ENCODE data around the gene ENDOG.
"Not testable (repeated sequence)": the region's sequence is repeated elsewhere in the genome, so short reads cannot be mapped to it uniquely, and the experiment has no call there.

ENDOG gene

GRCh38 chr9:128843171-128843570 lies 24.9 kb downstream of the ENDOG start:
- H3K27ac ChIP-seq (replicated peaks; ENCODE audit: low read length); H3K18ac ChIP-seq (ENCODE audit: low read length); H2BK15ac ChIP-seq (ENCODE audit: low read length); H3K79me1 ChIP-seq (ENCODE audit: low read depth, low read length); H2AK5ac ChIP-seq (ENCODE audit: low read depth, low read length); H3K9ac ChIP-seq (ENCODE audit: low read depth, low read length, poor library complexity); H3K4me2 ChIP-seq (ENCODE audit: insufficient read depth, low read length, poor library complexity, severe bottlenecking); DNase-seq (ENCODE audit: low spot score); H3K9me3 ChIP-seq (replicated peaks in 1 of 2; ENCODE audit: control insufficient read depth in 2 of 2, insufficient read depth in 1 of 2, low read depth in 1 of 2, low read length in 2 of 2); H4K8ac ChIP-seq (ENCODE audit: low read depth, low read length); H3K27me3 ChIP-seq (ENCODE audit: control insufficient read depth in 3 of 3, insufficient read depth in 3 of 3, low read depth in 1 of 3, low read length in 3 of 3); H3K4ac ChIP-seq (ENCODE audit: low read length); H3K23ac ChIP-seq (ENCODE audit: low read depth, low read length, poor library complexity); H3K14ac ChIP-seq (ENCODE audit: low read length); H2BK120ac ChIP-seq (ENCODE audit: low read depth, low read length); H2BK12ac ChIP-seq (ENCODE audit: low read length); H3K4me3 ChIP-seq (ENCODE audit: low read length in 2 of 2); H3K4me1 ChIP-seq (ENCODE audit: control insufficient read depth in 2 of 2, insufficient read depth in 1 of 2, low read depth in 1 of 2, low read length in 2 of 2); H2AFZ ChIP-seq (ENCODE audit: low read length); H2BK5ac ChIP-seq (ENCODE audit: low read length); H4K91ac ChIP-seq (ENCODE audit: low read depth, low read length, poor library complexity): not testable (repeated sequence)
- no CpG with 5 or more reads among the region's 7 CpGs for WGBS, 2 donors (ENCODE audit: extremely low coverage in 2 of 2, insufficient read length in 2 of 2, insufficient replicate concordance in 1 of 2)
- peaks cover 5 to 11% of the 10 kb centered on the region in 2 donors for H3K36me3 ChIP-seq (replicated peaks in 1 of 2; ENCODE audit: control insufficient read depth in 2 of 2, insufficient read depth in 2 of 2, low read length in 2 of 2)

DNA sequence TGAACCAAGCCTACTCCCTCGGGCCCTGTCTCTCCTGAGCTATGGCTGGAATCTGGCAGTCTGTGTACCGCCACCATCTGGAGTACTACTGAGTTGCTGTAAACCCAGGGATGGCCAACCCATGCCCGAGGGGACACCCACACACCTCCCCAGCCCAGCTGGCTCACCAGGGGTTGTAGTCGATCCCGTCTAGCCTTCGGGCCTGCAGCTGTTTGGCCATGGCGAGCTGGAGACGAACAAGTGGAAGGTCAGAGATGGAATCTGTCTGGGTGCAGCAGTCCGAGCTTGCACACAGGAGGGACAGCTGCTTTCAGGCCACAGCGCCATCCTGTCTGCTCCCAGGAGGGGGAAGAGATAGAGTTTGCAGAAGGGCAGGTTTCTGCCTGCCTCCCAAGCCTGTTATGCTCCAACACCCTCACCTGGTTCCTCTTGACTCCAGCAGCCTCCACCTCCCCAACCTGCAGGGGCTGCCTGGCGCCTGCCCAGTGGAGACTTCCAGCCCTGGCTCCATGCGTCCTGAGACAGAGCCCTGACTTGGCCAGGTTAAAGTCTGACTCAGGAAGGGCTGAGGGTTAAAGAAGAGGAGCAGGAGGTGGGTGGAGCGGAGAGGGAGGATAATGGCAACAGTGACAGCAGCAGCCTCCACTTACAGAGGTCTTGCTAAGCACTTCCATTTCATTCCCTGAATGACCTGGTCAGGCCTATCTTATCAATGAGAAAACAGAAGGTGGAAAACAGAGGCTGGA lies 27.1 kb downstream of the ENDOG start:
- DNase-seq (ENCODE audit: low spot score) = no peak
- no peak overlapping the region for H4K8ac ChIP-seq (ENCODE audit: low read depth, low read length)
- no CpG with 5 or more reads among the region's 13 CpGs for WGBS, 2 donors (ENCODE audit: extremely low coverage in 2 of 2, insufficient read length in 2 of 2, insufficient replicate concordance in 1 of 2)

DNA sequence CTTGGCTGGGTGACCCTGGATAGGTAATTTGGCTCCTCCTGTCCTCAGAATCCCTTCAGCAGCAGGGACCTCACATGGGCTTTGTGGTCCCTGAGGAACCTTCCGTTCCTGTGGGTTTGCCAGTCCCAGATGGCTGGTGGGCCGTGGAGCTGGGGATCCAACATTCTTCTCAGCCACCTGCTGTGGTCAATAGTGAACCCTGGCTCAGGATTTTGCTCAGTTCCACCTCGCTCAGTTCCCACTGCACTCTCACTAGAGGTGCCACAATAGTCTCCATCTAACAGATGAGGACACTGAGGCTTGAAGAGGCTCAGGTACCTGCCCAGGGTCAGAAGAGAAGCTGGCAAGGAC lies 28.4 kb downstream of the ENDOG start:
- Histone ChIP-seq H3K27ac (replicated peaks; ENCODE audit: low read length) (no peak overlapping the region), H3K9me3 (replicated peaks in 1 of 2; ENCODE audit: control insufficient read depth in 2 of 2, insufficient read depth in 1 of 2, low read depth in 1 of 2, low read length in 2 of 2) (peaks cover 0 to 3% of the 10 kb centered on the region in 2 donors), H2AK5ac (ENCODE audit: low read depth, low read length) (no peak overlapping the region), H2AFZ (ENCODE audit: low read length) (no peak overlapping the region), H4K8ac (ENCODE audit: low read depth, low read length) (no peak overlapping the region), H3K18ac (ENCODE audit: low read length) (no peak overlapping the region), H3K4ac (ENCODE audit: low read length) (no peak overlapping the region), H3K79me1 (ENCODE audit: low read depth, low read length) (peaks cover 4% of the 10 kb centered on the region), H3K4me2 (ENCODE audit: insufficient read depth, low read length, poor library complexity, severe bottlenecking) (no peak overlapping the region), H3K14ac (ENCODE audit: low read length) (peak overlapping the region; percentile 56), H3K9ac (ENCODE audit: low read depth, low read length, poor library complexity) (no peak overlapping the region), H3K36me3 (replicated peaks in 1 of 2; ENCODE audit: control insufficient read depth in 2 of 2, insufficient read depth in 2 of 2, low read length in 2 of 2) (peaks cover 5 to 6% of the 10 kb centered on the region in 2 donors), H2BK120ac (ENCODE audit: low read depth, low read length) (no peak overlapping the region), H4K91ac (ENCODE audit: low read depth, low read length, poor library complexity) (no peak overlapping the region), H2BK15ac (ENCODE audit: low read length) (no peak overlapping the region), H3K4me1 (ENCODE audit: control insufficient read depth in 2 of 2, insufficient read depth in 1 of 2, low read depth in 1 of 2, low read length in 2 of 2) (no peaks in the 10 kb centered on the region), H2BK12ac (ENCODE audit: low read length) (peak overlapping the region; percentile 22), H3K4me3 (ENCODE audit: low read length in 2 of 2) (no peak overlapping the region), H3K23ac (ENCODE audit: low read depth, low read length, poor library complexity) (no peak overlapping the region), H2BK5ac (ENCODE audit: low read length) (no peak overlapping the region), H3K27me3 (ENCODE audit: control insufficient read depth in 3 of 3, insufficient read depth in 3 of 3, low read depth in 1 of 3, low read length in 3 of 3) (no peaks in the 10 kb centered on the region)
- DNase-seq (ENCODE audit: low spot score) = no peak
- no CpG with 5 or more reads among the region's 3 CpGs for WGBS, 2 donors (ENCODE audit: extremely low coverage in 2 of 2, insufficient read length in 2 of 2, insufficient replicate concordance in 1 of 2)

More for the DNA sequence above, 27.1 kb downstream of the ENDOG start:
- H3K79me1 ChIP-seq (ENCODE audit: low read depth, low read length) = peaks cover 4% of the 10 kb centered on the region
- no peak overlapping the region for H4K91ac ChIP-seq (ENCODE audit: low read depth, low read length, poor library complexity)
- no peak overlapping the region for H3K4me3 ChIP-seq (ENCODE audit: low read length in 2 of 2)
- no peak overlapping the region for H2BK5ac ChIP-seq (ENCODE audit: low read length)
- H2BK15ac ChIP-seq (ENCODE audit: low read length) = no peak overlapping the region
- H2AFZ ChIP-seq (ENCODE audit: low read length) = no peak overlapping the region
- peaks cover 0 to 3% of the 10 kb centered on the region in 2 donors for H3K9me3 ChIP-seq (replicated peaks in 1 of 2; ENCODE audit: control insufficient read depth in 2 of 2, insufficient read depth in 1 of 2, low read depth in 1 of 2, low read length in 2 of 2)
- H3K36me3 ChIP-seq (replicated peaks in 1 of 2; ENCODE audit: control insufficient read depth in 2 of 2, insufficient read depth in 2 of 2, low read length in 2 of 2) = peaks cover 5 to 9% of the 10 kb centered on the region in 2 donors
- no peak overlapping the region for H2BK12ac ChIP-seq (ENCODE audit: low read length)
- H3K4me1 ChIP-seq (ENCODE audit: control insufficient read depth in 2 of 2, insufficient read depth in 1 of 2, low read depth in 1 of 2, low read length in 2 of 2) = no peaks in the 10 kb centered on the region
- peak overlapping the region; percentile 18 for H3K18ac ChIP-seq (ENCODE audit: low read length)
- no peak overlapping the region for H2AK5ac ChIP-seq (ENCODE audit: low read depth, low read length)
- no peaks in the 10 kb centered on the region for H3K27me3 ChIP-seq (ENCODE audit: control insufficient read depth in 3 of 3, insufficient read depth in 3 of 3, low read depth in 1 of 3, low read length in 3 of 3)
- H3K4ac ChIP-seq (ENCODE audit: low read length) = no peak overlapping the region
- H3K9ac ChIP-seq (ENCODE audit: low read depth, low read length, poor library complexity) = no peak overlapping the region
- no peak overlapping the region for H2BK120ac ChIP-seq (ENCODE audit: low read depth, low read length)
- no peak overlapping the region for H3K27ac ChIP-seq (replicated peaks; ENCODE audit: low read length)
- H3K14ac ChIP-seq (ENCODE audit: low read length) = no peak overlapping the region
- H3K23ac ChIP-seq (ENCODE audit: low read depth, low read length, poor library complexity) = peak overlapping the region; percentile 44
- no peak overlapping the region for H3K4me2 ChIP-seq (ENCODE audit: insufficient read depth, low read length, poor library complexity, severe bottlenecking)

GRCh38 chr9:128847803-128848202 lies 29.5 kb downstream of the ENDOG start:
- Histone ChIP-seq H3K36me3 (replicated peaks in 1 of 2; ENCODE audit: control insufficient read depth in 2 of 2, insufficient read depth in 2 of 2, low read length in 2 of 2) (no peaks in the 10 kb centered on the region), H3K9me3 (replicated peaks in 1 of 2; ENCODE audit: control insufficient read depth in 2 of 2, insufficient read depth in 1 of 2, low read depth in 1 of 2, low read length in 2 of 2) (peaks cover 0 to 3% of the 10 kb centered on the region in 2 donors), H3K14ac (ENCODE audit: low read length) (no peak overlapping the region), H3K4me3 (ENCODE audit: low read length in 2 of 2) (no peak overlapping the region), H2BK15ac (ENCODE audit: low read length) (no peak overlapping the region), H3K23ac (ENCODE audit: low read depth, low read length, poor library complexity) (no peak overlapping the region), H3K18ac (ENCODE audit: low read length) (no peak overlapping the region), H3K27ac (replicated peaks; ENCODE audit: low read length) (no peak overlapping the region), H4K91ac (ENCODE audit: low read depth, low read length, poor library complexity) (no peak overlapping the region), H2BK5ac (ENCODE audit: low read length) (no peak overlapping the region), H4K8ac (ENCODE audit: low read depth, low read length) (no peak overlapping the region), H3K9ac (ENCODE audit: low read depth, low read length, poor library complexity) (no peak overlapping the region), H3K79me1 (ENCODE audit: low read depth, low read length) (peaks cover 4% of the 10 kb centered on the region), H2AFZ (ENCODE audit: low read length) (no peak overlapping the region), H3K4me2 (ENCODE audit: insufficient read depth, low read length, poor library complexity, severe bottlenecking) (no peak overlapping the region), H3K27me3 (ENCODE audit: control insufficient read depth in 3 of 3, insufficient read depth in 3 of 3, low read depth in 1 of 3, low read length in 3 of 3) (no peaks in the 10 kb centered on the region), H2BK12ac (ENCODE audit: low read length) (no peak overlapping the region), H2AK5ac (ENCODE audit: low read depth, low read length) (no peak overlapping the region), H2BK120ac (ENCODE audit: low read depth, low read length) (no peak overlapping the region), H3K4ac (ENCODE audit: low read length) (no peak overlapping the region), H3K4me1 (ENCODE audit: control insufficient read depth in 2 of 2, insufficient read depth in 1 of 2, low read depth in 1 of 2, low read length in 2 of 2) (no peaks in the 10 kb centered on the region)
- DNase-seq (ENCODE audit: low spot score) = no peak
- WGBS, 2 donors (ENCODE audit: extremely low coverage in 2 of 2, insufficient read length in 2 of 2, insufficient replicate concordance in 1 of 2) = no CpG with 5 or more reads among the region's 1 CpG
